IMR-90 (cell line): ENCODE results near the gene SMIM41. TPM values are rescaled to one million over a fixed set of nuclear protein-coding genes. Genes with fewer than 3 reads are reported as not detected.

Experiments
- ATAC-seq: fragments of 200-7000 bp; cut with Tn5 transposase; 2 replicates; pipeline ENCODE4 v1.9.1; 2020; ENCODE audit warnings: low read depth, mild to moderate bottlenecking, moderate library complexity
- BruUV-seq: library from RNA; stranded (reverse); fragments of 400-500 nt; replicated peaks from 2 replicates; lab custom pipeline; 2021; lab: Mats Ljungman, UMichigan
- CTCF ChIA-PET: fragments of 300-600 bp; formaldehyde crosslinking; extraction: SDS; loops from one replicate; lab custom pipeline; 2021; ENCODE audit warnings: antibody characterized with exemption; lab: Yijun Ruan, JAX
- POLR2A ChIA-PET: fragments of 300-600 bp; sonication (Branson Sonifier 250); formaldehyde crosslinking; loops from one replicate; lab custom pipeline; 2022; ENCODE audit warnings: antibody characterized with exemption; ENCODE audit not compliant: unreplicated experiment; lab: Charles Lee
- DNase-seq: peaks from one replicate; pipeline ENCODE4 v3.0.0; 2013
- H2AFZ ChIP-seq: replicated peaks from 2 replicates; pipeline ENCODE3; 2013; ENCODE audit warnings: low read length, mild to moderate bottlenecking; ENCODE audit not compliant: poor library complexity
- H2AK5ac ChIP-seq: 2 replicates; pipeline ENCODE4 v1.6.1; 2013; ENCODE audit warnings: low read depth, low read length, inconsistent platforms
- H2AK9ac ChIP-seq: replicated peaks from 2 replicates; pipeline ENCODE3; 2013; ENCODE audit warnings: mild to moderate bottlenecking, low read depth, low read length, moderate library complexity; ENCODE audit not compliant: poor library complexity
- H2BK120ac ChIP-seq: 2 replicates; pipeline ENCODE4 v1.6.1; 2013; ENCODE audit warnings: low read depth, low read length, inconsistent platforms
- H2BK15ac ChIP-seq: 3 replicates; pipeline ENCODE4 v1.6.1; 2013; ENCODE audit warnings: low read depth, low read length, inconsistent platforms
- H2BK20ac ChIP-seq: 2 replicates; pipeline ENCODE4 v1.6.1; 2013; ENCODE audit warnings: low read depth, mild to moderate bottlenecking, inconsistent platforms, low read length, moderate library complexity
- H2BK5ac ChIP-seq: 2 replicates; pipeline ENCODE4 v1.6.1; 2013; ENCODE audit warnings: mild to moderate bottlenecking, low read depth, low read length, inconsistent platforms; ENCODE audit not compliant: poor library complexity, severe bottlenecking
- H3K14ac ChIP-seq: replicated peaks from 2 replicates; pipeline ENCODE4 v1.6.1; 2013; ENCODE audit warnings: low read depth, low read length, inconsistent platforms
- H3K18ac ChIP-seq: 2 replicates; pipeline ENCODE4 v1.6.1; 2013; ENCODE audit warnings: low read depth, low read length, control low read depth
- H3K23ac ChIP-seq: 2 replicates; pipeline ENCODE4 v1.6.1; 2013; ENCODE audit warnings: low read depth, low read length, inconsistent platforms
- H3K27ac ChIP-seq: 2 replicates; pipeline ENCODE4 v1.5.1; 2013; ENCODE audit warnings: mild to moderate bottlenecking, control low read depth, low read length; ENCODE audit not compliant: insufficient read depth
- H3K27me3 ChIP-seq: 2 replicates; pipeline ENCODE4 v1.6.1; 2013; ENCODE audit warnings: low read length; ENCODE audit not compliant: control insufficient read depth, insufficient read depth
- H3K36me3 ChIP-seq: 2 replicates; pipeline ENCODE4 v1.6.1; 2013; ENCODE audit warnings: low read length, mixed read lengths; ENCODE audit not compliant: control insufficient read depth, insufficient read depth
- H3K4ac ChIP-seq: 2 replicates; pipeline ENCODE4 v1.6.1; 2013; ENCODE audit warnings: low read depth, low read length, inconsistent platforms
- H3K4me1 ChIP-seq: 2 replicates; pipeline ENCODE4 v1.6.1; 2013; ENCODE audit warnings: low read length, mixed read lengths; ENCODE audit not compliant: control insufficient read depth, insufficient read depth
- H3K4me2 ChIP-seq: 2 replicates; pipeline ENCODE4 v1.6.1; 2013; ENCODE audit warnings: low read depth, mild to moderate bottlenecking, control low read depth, low read length, moderate library complexity
- H3K4me3 ChIP-seq: 2 replicates; pipeline ENCODE4 v1.5.1; 2013; ENCODE audit warnings: low read depth, mild to moderate bottlenecking, control low read depth, low read length, moderate library complexity; ENCODE audit not compliant: insufficient read depth
- H3K56ac ChIP-seq: 2 replicates; pipeline ENCODE4 v1.6.1; 2013; ENCODE audit warnings: low read length, inconsistent platforms; ENCODE audit not compliant: insufficient read depth; ENCODE audit errors: extremely low read depth
- H3K79me1 ChIP-seq, 2 experiments: 2 replicates each; pipeline ENCODE4 v1.6.1; 2013; ENCODE audit warnings: low read length in 2 of 2, inconsistent platforms in 1 of 2, low read depth in 1 of 2
- H3K9ac ChIP-seq: 2 replicates; pipeline ENCODE4 v1.6.1; 2013; ENCODE audit warnings: low read depth, low read length, control low read depth
- H3K9me1 ChIP-seq: 2 replicates; pipeline ENCODE4 v1.6.1; 2013; ENCODE audit warnings: low read length, inconsistent platforms; ENCODE audit not compliant: insufficient read depth
- H3K9me3 ChIP-seq: 2 replicates; pipeline ENCODE4 v1.6.1; 2013; ENCODE audit warnings: low read length; ENCODE audit not compliant: control insufficient read depth, insufficient read depth
- H4K20me1 ChIP-seq: 2 replicates; pipeline ENCODE4 v1.6.1; 2013; ENCODE audit warnings: low read length, inconsistent platforms; ENCODE audit not compliant: insufficient read depth
- H4K5ac ChIP-seq: 2 replicates; pipeline ENCODE4 v1.6.1; 2013; ENCODE audit warnings: mild to moderate bottlenecking, low read depth, low read length, control low read depth
- H4K8ac ChIP-seq, 2 experiments: 2 replicates each; pipeline ENCODE4 v1.6.1; 2013; ENCODE audit warnings: low read depth in 2 of 2, low read length in 2 of 2, control low read depth in 1 of 2, inconsistent platforms in 1 of 2
- H4K91ac ChIP-seq: 2 replicates; pipeline ENCODE4 v1.6.1; 2013; ENCODE audit warnings: low read depth, low read length, inconsistent platforms; ENCODE audit not compliant: insufficient read depth
- CEBPB ChIP-seq: IDR thresholded peaks from 2 replicates; pipeline ENCODE4 v1.6.1; 2012; ENCODE audit warnings: low read depth, low read length, improper control_type of control experiment
- CHD1 ChIP-seq: IDR thresholded peaks from 2 replicates; pipeline ENCODE4 v1.6.1; 2012; ENCODE audit warnings: low read depth, low read length, improper control_type of control experiment
- CTCF ChIP-seq: conservative IDR thresholded peaks from 2 replicates; pipeline ENCODE4 v1.5.1; 2012; ENCODE audit warnings: mild to moderate bottlenecking, low read depth, low read length, improper control_type of control experiment
- ELK1 ChIP-seq: fragments of 150-350 bp; IDR thresholded peaks from 2 replicates; pipeline ENCODE4 v1.6.1; 2016; ENCODE audit warnings: low read depth, mild to moderate bottlenecking, low read length, moderate library complexity, borderline replicate concordance
- FOS ChIP-seq: fragments of 150-350 bp; IDR thresholded peaks from 2 replicates; pipeline ENCODE4 v1.6.1; 2016; ENCODE audit warnings: low read depth, low read length
- MAFK ChIP-seq: IDR thresholded peaks from 2 replicates; pipeline ENCODE4 v1.6.1; 2012; ENCODE audit warnings: low read depth, low read length, improper control_type of control experiment
- MAZ ChIP-seq: IDR thresholded peaks from 2 replicates; pipeline ENCODE4 v1.6.1; 2012; ENCODE audit warnings: low read depth, mild to moderate bottlenecking, low read length, improper control_type of control experiment, moderate library complexity, borderline replicate concordance
- MXI1 ChIP-seq: IDR thresholded peaks from 2 replicates; pipeline ENCODE4 v1.6.1; 2012; ENCODE audit warnings: low read depth, mild to moderate bottlenecking, low read length, moderate library complexity, borderline replicate concordance
- NFE2L2 ChIP-seq: fragments of 150-350 bp; IDR thresholded peaks from 2 replicates; pipeline ENCODE4 v1.6.1; 2016; ENCODE audit warnings: low read depth, mild to moderate bottlenecking, low read length
- RCOR1 ChIP-seq: IDR thresholded peaks from 2 replicates; pipeline ENCODE4 v1.6.1; 2012; ENCODE audit warnings: mild to moderate bottlenecking, low read length, improper control_type of control experiment; ENCODE audit not compliant: insufficient replicate concordance
- RFX5 ChIP-seq: IDR thresholded peaks from 2 replicates; pipeline ENCODE4 v1.8.0; 2012; ENCODE audit warnings: low read depth, mild to moderate bottlenecking, low read length, moderate library complexity
- SMC3 ChIP-seq: fragments of 150-350 bp; IDR thresholded peaks from 2 replicates; pipeline ENCODE4 v1.6.1; 2016; ENCODE audit warnings: low read depth, mild to moderate bottlenecking, antibody characterized with exemption, low read length, moderate library complexity
- WGBS, 2 experiments: methylation state at CpG; one replicate each; pipeline versions ENCODE4 v1.1.5 to v1.1.7; 2013; ENCODE audit warnings: missing lambda C conversion rate in 2 of 2; ENCODE audit not compliant: insufficient read length in 1 of 2; ENCODE audit errors: extremely low coverage in 2 of 2; 5-methylcytosine and 5-hydroxymethylcytosine counted together
- dilution Hi-C: fragments of 300-500 bp; cut with HindIII; formaldehyde crosslinking; loops from one replicate; pipeline ENCODE4 v1.14.3; 2018; ENCODE audit warnings: low sequenced_read_pairs; ENCODE audit not compliant: unreplicated experiment
- in situ Hi-C: fragments of 300-500 bp; cut with MboI; formaldehyde crosslinking; loops from 3 replicates; pipeline ENCODE4 v1.14.3; 2019; ENCODE audit warnings: low sequenced_read_pairs, inconsistent platforms, mixed read lengths
- intact Hi-C: fragments of 100-400 bp; cut with micrococcal nuclease; formaldehyde crosslinking; loops from 2 replicates; pipeline ENCODE4 v1.10.0; 2022
- polyA plus RNA-seq, 3 experiments: library from polyadenylated mRNA; depleted of rRNA; stranded (reverse); fragments of >200 nt; gene quantifications; 2 replicates each; pipeline ENCODE4 v1.2.3, GENCODE V29; 2012; ENCODE audit warnings: low replicate concordance in 1 of 3
- total RNA-seq: library from RNA; depleted of rRNA; stranded (reverse); fragments of >200 nt; gene quantifications from 2 replicates; pipeline ENCODE4 v1.2.3, GENCODE V29; 2012

Gene SMIM41
- total and polyA plus RNA-seq, 2 of the 4 experiments (the other 2 are of a cell fraction): not detected

- intact Hi-C loops (no loop called here), in situ Hi-C loops (no loop called here), dilution Hi-C loops (no loop called here)
- Histone ChIP-seq H4K5ac (no peak overlapping the region), H3K9me1 (peaks cover 7% of the 10 kb centered on the region), H3K4ac (no peak overlapping the region), H4K91ac (no peak overlapping the region), H3K79me1 (peaks cover 0 to 13% of the 10 kb centered on the region in 2 experiments; a peak in 1 of 4 replicates), H3K18ac (no peak overlapping the region), H4K20me1 (peaks cover 10% of the 10 kb centered on the region), H2BK20ac (no peak overlapping the region), H3K9me3 (no peaks in the 10 kb centered on the region), H3K4me1 (peaks cover 24% of the 10 kb centered on the region), H3K4me2 (no peak overlapping the region), H3K36me3 (peaks cover 40% of the 10 kb centered on the region), H3K9ac (no peak overlapping the region), H3K23ac (no peak overlapping the region), H3K56ac (no peak overlapping the region), H2BK5ac (no peak overlapping the region), H3K4me3 (no peak overlapping the region), H2AFZ (peak overlapping the region; percentile 33), H4K8ac (no peak overlapping the region), H3K27me3 (no peaks in the 10 kb centered on the region), H3K14ac (no peak overlapping the region), H2BK120ac (no peak overlapping the region), H2AK5ac (peak overlapping the region; percentile 14; the same call in 1 of the 2 replicates), H3K27ac (no peak overlapping the region), H2AK9ac (no peak overlapping the region), H2BK15ac (no peak overlapping the region)
- POLR2A ChIA-PET: no interaction called here
- no TSS peak for BruUV-seq
- peak; percentile 87 for DNase-seq
- CTCF ChIA-PET: interaction anchor here (1.2 to 2.2 kb wide), 2 partner anchors 8 to 34 kb away, joined by 4 to 10 read pairs; no protein-coding TSS in a partner anchor
- ATAC-seq: no peak
- 77% methylated on average over 5 of the region's 12 CpGs; no CpG with 5 or more reads in 1 of the 2 experiments for WGBS, 2 experiments
- TF ChIP-seq MXI1 (no peak), CHD1 (no peak; the same call in none of the 2 replicates), RCOR1 (no peak), CEBPB (0 out of 2 replicates have a peak, but pooled peaks have one; percentile 0), CTCF (no peak), FOS (0 out of 2 replicates have a peak, but pooled peaks have one; percentile 35), RFX5 (no peak), MAFK (no peak), SMC3 (peak; percentile 8; the same call in 1 of the 2 replicates), MAZ (no peak; the same call in 1 of the 2 replicates), NFE2L2 (peak; percentile 40; the same call in 1 of the 2 replicates), ELK1 (no peak)
These were observed 19.7 kb upstream of the SMIM41 start for GRCh38 chr12:52059582-52060497.
